DOHH2 (cell line): ENCODE data around the gene PIK3CB.

Experiments used
- H3F3A ChIP-seq: fragments of 200-600 bp; sonication (generic), shearing (Covaris generic); 2 replicates; pipeline ENCODE4 v1.6.0; 2016; ENCODE audit warnings: antibody characterized with exemption, mild to moderate bottlenecking; ENCODE audit not compliant: control insufficient read depth, insufficient read depth
- H3K27ac ChIP-seq: fragments of 200-600 bp; sonication (generic); 2 replicates; pipeline ENCODE4 v1.5.1; 2014; ENCODE audit warnings: low read depth, mild to moderate bottlenecking, low read length, moderate library complexity
- H3K27me3 ChIP-seq: fragments of 200-600 bp; sonication (generic); 2 replicates; pipeline ENCODE4 v1.6.1; 2014; ENCODE audit warnings: mild to moderate bottlenecking, low read length, mixed read lengths; ENCODE audit not compliant: control insufficient read depth
- H3K36me3 ChIP-seq: fragments of 200-600 bp; sonication (generic); 2 replicates; pipeline ENCODE4 v1.6.1; 2014; ENCODE audit warnings: mild to moderate bottlenecking, low read length, moderate library complexity, mixed read lengths; ENCODE audit not compliant: control insufficient read depth
- H3K4me1 ChIP-seq: fragments of 200-600 bp; sonication (generic); 2 replicates; pipeline ENCODE4 v1.6.1; 2014; ENCODE audit warnings: mild to moderate bottlenecking, low read length, mixed read lengths; ENCODE audit not compliant: control insufficient read depth
- H3K4me2 ChIP-seq: fragments of 200-600 bp; sonication (generic); 2 replicates; pipeline ENCODE4 v1.6.0; 2014; ENCODE audit warnings: mild to moderate bottlenecking, low read length, moderate library complexity
- H3K4me3 ChIP-seq: fragments of 200-600 bp; sonication (generic); 2 replicates; pipeline ENCODE4 v1.5.1; 2014; ENCODE audit warnings: mild to moderate bottlenecking, low read length, mixed read lengths
- H3K79me2 ChIP-seq: fragments of 200-600 bp; sonication (generic); 2 replicates; pipeline ENCODE4 v1.6.1; 2014; ENCODE audit warnings: mild to moderate bottlenecking, low read length, mixed read lengths; ENCODE audit not compliant: control insufficient read depth
- H3K9me2 ChIP-seq: fragments of 200-600 bp; sonication (generic); replicated peaks from 2 replicates; pipeline ENCODE4 v1.6.1; 2014; ENCODE audit warnings: mild to moderate bottlenecking, low read length, mixed read lengths; ENCODE audit not compliant: control insufficient read depth
- H3K9me3 ChIP-seq: fragments of 200-600 bp; sonication (generic); 2 replicates; pipeline ENCODE4 v1.6.1; 2014; ENCODE audit warnings: antibody characterized with exemption, low read length, mixed read lengths; ENCODE audit not compliant: control insufficient read depth, insufficient read depth
- H4K20me1 ChIP-seq: fragments of 200-600 bp; sonication (generic); 2 replicates; pipeline ENCODE4 v1.6.0; 2014; ENCODE audit warnings: low read depth, mild to moderate bottlenecking, antibody characterized with exemption, low read length, moderate library complexity; ENCODE audit not compliant: control insufficient read depth, insufficient read depth
- CTCF ChIP-seq: fragments of 200-600 bp; sonication (generic); IDR thresholded peaks from one replicate; pipeline ENCODE4 v1.5.1; 2014; ENCODE audit warnings: antibody characterized with exemption, mild to moderate bottlenecking, low read depth, low read length; ENCODE audit not compliant: poor library complexity, severe bottlenecking
- EZH2phosphoT487 ChIP-seq: fragments of 200-600 bp; sonication (generic); IDR thresholded peaks from 2 replicates; pipeline ENCODE4 v1.6.1; 2017; ENCODE audit warnings: borderline replicate concordance, mild to moderate bottlenecking, antibody characterized with exemption, low read length, moderate library complexity, mixed read lengths

PIK3CB gene

GRCh38 chr3:138846262-138846791 lies 11.6 kb upstream of the PIK3CB start:
- H3K4me3 ChIP-seq: no peak overlapping the region
- H3K9me3 ChIP-seq: no peaks in the 10 kb centered on the region
- H3K4me1 ChIP-seq: peaks cover 17% of the 10 kb centered on the region

GRCh38 chr3:138845771-138846173 lies 11.0 kb upstream of the PIK3CB start:
- no peaks in the 10 kb centered on the region for H3K36me3 ChIP-seq
- H4K20me1 ChIP-seq: no peaks in the 10 kb centered on the region
- H3K9me2 ChIP-seq: no peaks in the 10 kb centered on the region
- no peak for TF ChIP-seq CTCF
- no peak for TF ChIP-seq EZH2phosphoT487
- no peaks in the 10 kb centered on the region for H3F3A ChIP-seq
- no peaks in the 10 kb centered on the region for H3K27me3 ChIP-seq
- no peak overlapping the region for H3K27ac ChIP-seq
- no peaks in the 10 kb centered on the region for H3K79me2 ChIP-seq
- H3K9me3 ChIP-seq: no peaks in the 10 kb centered on the region
- peaks cover 17% of the 10 kb centered on the region for H3K4me1 ChIP-seq
- H3K4me3 ChIP-seq: no peak overlapping the region
- H3K4me2 ChIP-seq: no peak overlapping the region; the same call in 1 of the 2 replicates

More at GRCh38 chr3:138846262-138846791, 11.6 kb upstream of the PIK3CB start:
- Histone ChIP-seq H3K9me2 (no peaks in the 10 kb centered on the region), H3K4me2 (peak overlapping the region; percentile 27; the same call in 1 of the 2 replicates), H3F3A (no peaks in the 10 kb centered on the region), H3K27ac (no peak overlapping the region), H4K20me1 (no peaks in the 10 kb centered on the region), H3K27me3 (no peaks in the 10 kb centered on the region), H3K36me3 (no peaks in the 10 kb centered on the region), H3K79me2 (no peaks in the 10 kb centered on the region)
- no peak for TF ChIP-seq EZH2phosphoT487
- no peak for TF ChIP-seq CTCF

GRCh38 chr3:138845181-138845601 lies 10.5 kb upstream of the PIK3CB start:
- H3K9me3 ChIP-seq: no peaks in the 10 kb centered on the region
- no peak overlapping the region for H3K4me3 ChIP-seq
- no peaks in the 10 kb centered on the region for H4K20me1 ChIP-seq
- no peak overlapping the region for H3K4me2 ChIP-seq
- TF ChIP-seq EZH2phosphoT487 (no peak), CTCF (no peak)
- H3F3A ChIP-seq: no peaks in the 10 kb centered on the region
- H3K4me1 ChIP-seq: peaks cover 17% of the 10 kb centered on the region
- H3K79me2 ChIP-seq: no peaks in the 10 kb centered on the region
- no peak overlapping the region for H3K27ac ChIP-seq
- H3K27me3 ChIP-seq: no peaks in the 10 kb centered on the region
- no peaks in the 10 kb centered on the region for H3K9me2 ChIP-seq
- no peaks in the 10 kb centered on the region for H3K36me3 ChIP-seq
